Kidney (tissue), 14 donors: ENCODE results near the gene ANKRD66. TPM values are rescaled to one million over a fixed set of nuclear protein-coding genes. Genes with fewer than 3 reads are reported as not detected.

Experiments
- DNase-seq, 5 donors: peaks; one replicate each; pipeline ENCODE4 v3.0.0-alpha.2; 2013 to 2020
- FAIRE-seq: peaks from 2 replicates; lab custom pipeline; 2012; peaks lifted over from hg19 to GRCh38; lab: Jason Lieb, UNC
- H3K27ac ChIP-seq, 2 donors: one replicate each; pipeline ENCODE4 v1.7.0; 2013; ENCODE audit warnings: low read depth in 2 of 2, low read length in 2 of 2, inconsistent platforms in 1 of 2
- H3K27me3 ChIP-seq: one replicate; pipeline ENCODE4 v1.7.1; 2013; ENCODE audit warnings: low read length, inconsistent platforms; ENCODE audit not compliant: control insufficient read depth, insufficient read depth
- H3K36me3 ChIP-seq, 3 donors: one replicate each; pipeline versions ENCODE4 v1.7.0 to v1.7.1; 2013; ENCODE audit warnings: low read length in 3 of 3, control low read depth in 1 of 3, inconsistent platforms in 1 of 3; ENCODE audit not compliant: insufficient read depth in 3 of 3, control insufficient read depth in 2 of 3
- H3K4me1 ChIP-seq, 3 donors: one replicate each; pipeline versions ENCODE4 v1.7.0 to v1.7.1; 2013; ENCODE audit warnings: low read length in 3 of 3, inconsistent platforms in 1 of 3, low read depth in 1 of 3; ENCODE audit not compliant: control insufficient read depth in 2 of 3, insufficient read depth in 2 of 3
- H3K4me3 ChIP-seq, 3 donors: one replicate each; pipeline versions ENCODE4 v1.7.0 to v1.8.1; 2013; ENCODE audit warnings: low read length in 3 of 3, control low read depth in 1 of 3, inconsistent platforms in 1 of 3
- H3K9ac ChIP-seq, 3 donors: one replicate each; pipeline versions ENCODE4 v1.7.0 to v1.7.1; 2013; ENCODE audit warnings: low read length in 3 of 3, control low read depth in 1 of 3, inconsistent platforms in 1 of 3
- H3K9me3 ChIP-seq, 3 donors: one replicate each; pipeline versions ENCODE4 v1.7.0 to v1.7.1; 2013; ENCODE audit warnings: low read length in 3 of 3, control low read depth in 1 of 3, inconsistent platforms in 1 of 3; ENCODE audit not compliant: control insufficient read depth in 2 of 3, insufficient read depth in 1 of 3
- CTCF ChIP-seq: IDR thresholded peaks from 3 replicates; pipeline ENCODE4 v1.5.1; 2012; ENCODE audit warnings: mild to moderate bottlenecking, moderate library complexity, borderline replicate concordance; ENCODE audit not compliant: insufficient read depth; ENCODE audit errors: extremely low read depth
- intact Hi-C: fragments of 100-400 bp; cut with DNase I; formaldehyde crosslinking; loops from one replicate; pipeline ENCODE4 v1.11.1; 2022
- polyA plus RNA-seq: library from polyadenylated mRNA; stranded (reverse); fragments of 350-450 nt; fragmentation: Illumina TruSeq; extraction: RNeasy Lipid Tissue Mini Kit (QIAGEN cat#74804); gene quantifications from one replicate; pipeline ENCODE4 v1.2.3, GENCODE V29; 2014; ENCODE audit warnings: low read depth, low replicate concordance; ENCODE audit not compliant: insufficient read depth
- total RNA-seq: library from RNA; stranded (reverse); fragmentation: NEBNext Ultra II Directional; extraction: Animal tissue kit (Norgen Biotek cat#: 25700); gene quantifications from one replicate; pipeline ENCODE4 v1.2.1, GENCODE V29; 2021
- donor health status: control.
- donor health status: control.
- donor health status: control.
- donor health status: control.
- donor health status: control.
- donor health status: DM: yes; HTN: yes; CAD: no.
- donor health status: Normal renal cell carcinoma (clear cell type).

Gene ANKRD66
- total and polyA plus RNA-seq, 2 donors from 2014 or later: not detected

DNA sequence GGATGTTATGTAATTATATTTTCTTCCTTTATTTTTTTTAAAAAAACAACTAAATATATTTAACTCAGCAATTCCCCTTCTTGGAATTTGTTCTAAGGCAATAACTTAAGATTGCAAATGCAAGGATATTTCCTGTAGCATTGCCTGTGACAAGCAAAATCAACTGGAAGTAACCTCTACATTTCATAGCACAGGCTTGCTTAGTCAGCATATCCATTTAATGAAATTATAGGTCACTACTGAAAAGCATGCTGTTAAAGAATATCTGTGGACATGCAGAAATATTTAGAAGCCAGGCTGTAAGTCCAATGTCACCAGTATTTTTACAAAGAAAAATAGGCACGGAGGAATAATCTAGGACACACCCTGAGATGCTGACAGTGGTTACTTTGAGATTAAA lies 37.8 kb downstream of the ANKRD66 start:
- no peak for DNase-seq
- TF ChIP-seq CTCF: no peak
- Histone ChIP-seq H3K9me3 (no peaks in the 10 kb centered on the region), H3K27me3 (no peaks in the 10 kb centered on the region), H3K9ac (no peak overlapping the region), H3K27ac (no peak overlapping the region), H3K4me1 (no peaks in the 10 kb centered on the region), H3K36me3 (no peaks in the 10 kb centered on the region), H3K4me3 (no peak overlapping the region)
- no peak for FAIRE-seq
- intact Hi-C loops: no loop called here

DNA sequence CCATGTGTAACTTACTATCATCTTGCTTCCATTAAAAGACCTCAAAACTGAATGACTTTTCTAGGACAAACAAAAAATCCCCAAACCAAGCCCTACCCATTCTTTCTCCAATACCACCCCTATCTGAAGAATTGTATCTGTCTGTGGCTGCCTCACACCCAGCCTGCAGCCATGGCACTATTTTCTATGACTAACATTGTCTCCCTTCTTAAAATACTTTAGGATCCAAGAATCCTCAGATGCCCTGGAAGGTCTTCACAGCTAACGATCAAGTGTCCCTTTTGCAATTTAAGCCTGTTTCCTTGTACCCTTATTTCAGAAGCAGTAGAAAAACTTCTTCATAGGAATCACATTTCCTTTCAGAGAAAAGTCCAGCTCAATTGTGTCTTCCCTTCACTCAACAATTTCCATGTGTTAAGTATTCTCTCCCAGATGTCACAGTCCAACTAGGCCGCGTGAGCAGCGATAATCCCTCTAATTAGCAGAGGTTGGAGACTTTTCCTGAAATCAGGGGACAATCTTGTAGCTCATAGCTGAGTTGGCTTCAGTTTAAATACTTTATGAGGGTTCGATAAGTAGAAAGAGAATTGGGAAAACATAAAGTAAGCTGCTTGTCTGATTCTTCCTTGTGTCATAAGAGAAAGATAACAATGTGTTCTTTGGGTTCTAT lies 41.3 kb downstream of the ANKRD66 start:
- no peak for FAIRE-seq
- intact Hi-C loops: no loop called here
- H3K4me1 ChIP-seq: no peaks in the 10 kb centered on the region
- no peaks in the 10 kb centered on the region for H3K9me3 ChIP-seq
- no peaks in the 10 kb centered on the region for H3K27me3 ChIP-seq
- H3K27ac ChIP-seq: no peak overlapping the region
- H3K36me3 ChIP-seq: no peaks in the 10 kb centered on the region
- H3K4me3 ChIP-seq: no peak overlapping the region
- H3K9ac ChIP-seq: no peak overlapping the region
- no peak for TF ChIP-seq CTCF
- no peak for DNase-seq

DNA sequence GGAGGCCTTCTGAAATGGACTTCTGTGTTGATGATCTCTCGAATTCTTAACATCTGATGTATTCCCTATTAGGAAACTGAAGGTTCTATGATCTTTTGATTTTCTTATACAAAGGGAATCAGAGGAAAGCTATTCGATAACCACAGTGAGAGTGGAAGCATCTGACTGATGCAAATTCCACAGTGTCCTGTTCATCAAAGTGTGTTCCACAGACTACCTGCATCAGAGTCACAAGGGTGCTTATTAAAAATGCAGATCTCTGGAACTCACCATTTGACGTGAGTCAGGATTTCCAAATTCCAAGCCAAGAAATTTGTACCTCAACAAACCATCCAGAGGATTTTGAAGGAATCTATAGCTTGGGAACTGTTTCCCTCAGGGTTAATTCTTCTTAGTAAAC lies 42.1 kb downstream of the ANKRD66 start:
- no peak for TF ChIP-seq CTCF
- FAIRE-seq: no peak

More for the DNA sequence above, 42.1 kb downstream of the ANKRD66 start:
- Histone ChIP-seq H3K4me1 (no peaks in the 10 kb centered on the region), H3K36me3 (no peaks in the 10 kb centered on the region), H3K9ac (no peak overlapping the region), H3K4me3 (no peak overlapping the region), H3K27me3 (no peaks in the 10 kb centered on the region), H3K9me3 (no peaks in the 10 kb centered on the region), H3K27ac (no peak overlapping the region)
- DNase-seq: no peak
- intact Hi-C loops: no loop called here
